Lung (tissue), 12 donors: ENCODE data around the gene ASTN2. TPM values are rescaled to one million over a fixed set of nuclear protein-coding genes. Genes with fewer than 3 reads are reported as not detected.
A peak's percentile ranks its signal among the peaks of the same experiment; 100 is the strongest.

ENCODE experiments used
- ATAC-seq: fragments of 200-7000 bp; cut with Tn5 transposase; one replicate; pipeline ENCODE4 v1.9.1; 2020; ENCODE audit warnings: moderate number of reproducible peaks; ENCODE audit not compliant: insufficient read depth, low FRiP score
- DNase-seq, 3 donors: peaks; one replicate each; pipeline ENCODE4 v3.0.0-alpha.2; 2013 to 2017
- H3K27ac ChIP-seq, 2 donors: one replicate each; pipeline ENCODE4 v1.5.1; 2013; ENCODE audit warnings: mild to moderate bottlenecking in 2 of 2, moderate library complexity in 2 of 2, control low read depth in 1 of 2, inconsistent platforms in 1 of 2, low read depth in 1 of 2, low read length in 1 of 2
- H3K27me3 ChIP-seq, 3 donors: one replicate each; pipeline ENCODE4 v1.5.1; 2013; ENCODE audit warnings: low read length in 2 of 3; ENCODE audit not compliant: control insufficient read depth in 3 of 3, insufficient read depth in 3 of 3
- H3K36me3 ChIP-seq, 4 donors: one replicate each; pipeline ENCODE4 v1.5.1; 2013; ENCODE audit warnings: low read length in 4 of 4, mild to moderate bottlenecking in 1 of 4, moderate library complexity in 1 of 4; ENCODE audit not compliant: control insufficient read depth in 4 of 4, insufficient read depth in 4 of 4
- H3K4me1 ChIP-seq, 5 donors: one replicate each; pipeline ENCODE4 v1.5.1; 2013; ENCODE audit warnings: low read length in 5 of 5, mild to moderate bottlenecking in 2 of 5, moderate library complexity in 1 of 5; ENCODE audit not compliant: control insufficient read depth in 5 of 5, insufficient read depth in 5 of 5
- H3K4me3 ChIP-seq: one replicate; pipeline ENCODE4 v1.5.1; 2013; ENCODE audit warnings: mild to moderate bottlenecking, control low read depth, moderate library complexity
- H3K9ac ChIP-seq, 2 donors: one replicate each; pipeline ENCODE4 v1.5.1; 2013; ENCODE audit warnings: low read length in 2 of 2, control low read depth in 1 of 2; ENCODE audit not compliant: insufficient read depth in 1 of 2
- H3K9me3 ChIP-seq, 4 donors: one replicate each; pipeline ENCODE4 v1.5.1; 2013; ENCODE audit warnings: low read length in 3 of 4, mild to moderate bottlenecking in 1 of 4, moderate library complexity in 1 of 4; ENCODE audit not compliant: control insufficient read depth in 4 of 4, insufficient read depth in 3 of 4
- CTCF ChIP-seq: IDR thresholded peaks from 2 replicates; pipeline ENCODE4 v1.5.1; 2012; ENCODE audit warnings: mild to moderate bottlenecking; ENCODE audit errors: control extremely low read depth, extremely low read depth
- WGBS, 2 donors: extraction: QIAGEN DNeasy Blood & Tissue Kit; methylation state at CpG; one replicate each; pipeline ENCODE4 v1.1.7; 2013; 5-methylcytosine and 5-hydroxymethylcytosine counted together
- polyA plus RNA-seq, 2 donors: library from polyadenylated mRNA; stranded (reverse); fragments of 200-250 nt; gene quantifications; one replicate each; pipeline ENCODE4 v1.2.1, GENCODE V29; 2013
- total RNA-seq, 2 donors: library from RNA; depleted of rRNA in 1 of 2; stranded (reverse); fragments of >200 nt in 1 of 2; gene quantifications; one replicate each; pipeline ENCODE4 v1.2.1, GENCODE V29; 2014 to 2021
- donor health status: control.
- donor health status: control.
- donor health status: Bipolar disorder and iron deficiency.
- donor health status: healthy.
- donor health status: DM: yes; HTN: yes; CAD: no.

The ASTN2 gene
- total and polyA plus RNA-seq, 4 donors: 1.4 to 7.0 (median 3.3) TPM

GRCh38 chr9:117284414-117284813, 130.4 kb downstream of the ASTN2 start:
- no peak overlapping the region for H3K27ac ChIP-seq
- 84 to 100% methylated on average over 1 of the region's 1 CpG for WGBS, 2 donors
- H3K4me1 ChIP-seq: no peaks in the 10 kb centered on the region
- H3K4me3 ChIP-seq: no peak overlapping the region
- no peaks in the 10 kb centered on the region for H3K36me3 ChIP-seq
- no peak overlapping the region for H3K9ac ChIP-seq
- DNase-seq: no peak
- H3K9me3 ChIP-seq: no peaks in the 10 kb centered on the region
- ATAC-seq: no peak
- H3K27me3 ChIP-seq: no peaks in the 10 kb centered on the region
- TF ChIP-seq CTCF: no peak

GRCh38 chr9:117282541-117282940, 132.3 kb downstream of the ASTN2 start:
- no peak for TF ChIP-seq CTCF
- Histone ChIP-seq H3K9ac (no peak overlapping the region), H3K4me3 (no peak overlapping the region), H3K27ac (no peak overlapping the region), H3K27me3 (no peaks in the 10 kb centered on the region), H3K36me3 (no peaks in the 10 kb centered on the region), H3K9me3 (peaks cover 0 to 1% (median 0%) of the 10 kb centered on the region in 4 donors), H3K4me1 (no peaks in the 10 kb centered on the region)
- ATAC-seq (no peak), DNase-seq (no peak)
- 45 to 100% methylated on average over 2 of the region's 2 CpGs for WGBS, 2 donors

GRCh38 chr9:117278471-117279035, 136.3 kb downstream of the ASTN2 start:
- no peak overlapping the region for H3K9ac ChIP-seq
- WGBS, 2 donors: 67 to 75% methylated on average over 7 of the region's 7 CpGs
- no peak for TF ChIP-seq CTCF

GRCh38 chr9:117278020-117278419, 136.8 kb downstream of the ASTN2 start:
- DNase-seq: no peak
- Histone ChIP-seq H3K27ac (no peak overlapping the region), H3K9ac (no peak overlapping the region), H3K36me3 (no peaks in the 10 kb centered on the region), H3K9me3 (peaks cover 0 to 3% (median 0%) of the 10 kb centered on the region in 4 donors), H3K4me3 (no peak overlapping the region), H3K27me3 (no peaks in the 10 kb centered on the region), H3K4me1 (no peaks in the 10 kb centered on the region)
- TF ChIP-seq CTCF: no peak
- no peak for ATAC-seq
- 59 to 66% methylated on average over 4 of the region's 4 CpGs for WGBS, 2 donors

More at GRCh38 chr9:117278471-117279035, 136.3 kb downstream of the ASTN2 start:
- Histone ChIP-seq H3K27me3 (no peaks in the 10 kb centered on the region), H3K36me3 (no peaks in the 10 kb centered on the region), H3K27ac (no peak overlapping the region), H3K9me3 (peaks cover 0 to 3% (median 0%) of the 10 kb centered on the region in 4 donors), H3K4me3 (no peak overlapping the region), H3K4me1 (no peaks in the 10 kb centered on the region)
- no peak for ATAC-seq
- DNase-seq: peak in 1 of 3 donors; percentile 10
